ENCODE measurements around the gene RGPD5. TPM values are rescaled to one million over a fixed set of nuclear protein-coding genes. Genes with fewer than 3 reads are reported as not detected.
"Not testable (repeated sequence)": the region's sequence is repeated elsewhere in the genome, so short reads cannot be mapped to it uniquely, and the experiment has no call there.

The RGPD5 gene
- 94.3 TPM for total RNA-seq
- long read RNA-seq, full-length matches to known transcripts = 4 of 17 reads
- long read RNA-seq, partial matches to known transcripts = 6 of 17 reads
- long read RNA-seq, other reads (novel, unspliced or antisense) = 7 of 17 reads

- ATAC-seq = peak; percentile 100
- H3K27ac ChIP-seq; intact Hi-C loops (cut with DNase I); DNase-seq; H3K4me1 ChIP-seq; H3K36me3 ChIP-seq; H3K27me3 ChIP-seq; H3K4me3 ChIP-seq; H3K9me3 ChIP-seq: not testable (repeated sequence)
Measured at GRCh38 chr2:109794074-109794737, at the start of gene RGPD5. RGPD5 (plus strand) TSS chr2:109794305; CDS start chr2:109794466, 161 bp downstream.

- H3K36me3 ChIP-seq = not testable (repeated sequence)
Measured at GRCh38 chr2:109751572-109751971, 42.5 kb upstream of the RGPD5 start.

GRCh38 chr2:109757163-109757824, 36.8 kb upstream of the RGPD5 start:
- intact Hi-C loops (cut with DNase I); H3K4me3 ChIP-seq; ATAC-seq; H3K36me3 ChIP-seq; H3K4me1 ChIP-seq; H3K27me3 ChIP-seq; H3K27ac ChIP-seq; H3K9me3 ChIP-seq; DNase-seq: not testable (repeated sequence)

More at GRCh38 chr2:109751572-109751971, 42.5 kb upstream of the RGPD5 start:
- DNase-seq; intact Hi-C loops (cut with DNase I); H3K4me3 ChIP-seq; ATAC-seq; H3K9me3 ChIP-seq; H3K4me1 ChIP-seq; H3K27me3 ChIP-seq; H3K27ac ChIP-seq: not testable (repeated sequence)

GRCh38 chr2:109760265-109761042, 33.7 kb upstream of the RGPD5 start:
- H3K27ac ChIP-seq; H3K4me1 ChIP-seq; H3K9me3 ChIP-seq; H3K4me3 ChIP-seq; intact Hi-C loops (cut with DNase I); H3K36me3 ChIP-seq; H3K27me3 ChIP-seq: not testable (repeated sequence)
- ATAC-seq = peak; percentile 79
- DNase-seq = peak; percentile 21

- H3K4me3 ChIP-seq; H3K27ac ChIP-seq; H3K4me1 ChIP-seq; H3K27me3 ChIP-seq; intact Hi-C loops (cut with DNase I); H3K36me3 ChIP-seq; H3K9me3 ChIP-seq: not testable (repeated sequence)
- DNase-seq (peak; percentile 20), ATAC-seq (peak; percentile 58)
Measured at GRCh38 chr2:109761043-109761454, 33.1 kb upstream of the RGPD5 start.

GRCh38 chr2:109761976-109762375, 32.1 kb upstream of the RGPD5 start:
- H3K4me3 ChIP-seq; H3K27ac ChIP-seq; H3K9me3 ChIP-seq; DNase-seq; ATAC-seq; H3K4me1 ChIP-seq; H3K36me3 ChIP-seq; intact Hi-C loops (cut with DNase I); H3K27me3 ChIP-seq: not testable (repeated sequence)

DNA sequence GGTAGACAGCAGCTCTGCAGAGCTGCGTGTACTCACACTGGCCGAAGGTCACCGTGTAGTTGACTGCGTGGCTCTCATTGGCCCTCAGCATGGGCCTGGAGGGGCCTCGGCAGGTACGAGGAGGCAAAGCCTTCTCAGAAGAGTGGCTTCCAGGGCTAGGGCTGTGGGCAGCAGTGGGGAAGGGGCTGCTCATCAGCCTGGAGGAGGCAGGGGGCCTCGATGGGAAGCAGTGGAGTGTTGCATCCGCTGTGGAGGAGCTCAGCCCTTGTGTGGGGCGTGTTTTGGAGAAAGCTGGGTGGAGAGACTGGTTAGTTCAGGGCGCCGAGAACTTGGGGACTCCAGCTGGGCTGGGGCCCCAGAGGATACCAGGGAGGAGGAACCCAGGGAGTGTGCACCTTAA, 28.0 kb upstream of the RGPD5 start:
- H3K4me1 ChIP-seq; H3K27me3 ChIP-seq; intact Hi-C loops (cut with DNase I); H3K4me3 ChIP-seq; H3K27ac ChIP-seq; H3K9me3 ChIP-seq; H3K36me3 ChIP-seq: not testable (repeated sequence)
- DNase-seq = peak; percentile 30
- peak; percentile 32 for ATAC-seq

DNA sequence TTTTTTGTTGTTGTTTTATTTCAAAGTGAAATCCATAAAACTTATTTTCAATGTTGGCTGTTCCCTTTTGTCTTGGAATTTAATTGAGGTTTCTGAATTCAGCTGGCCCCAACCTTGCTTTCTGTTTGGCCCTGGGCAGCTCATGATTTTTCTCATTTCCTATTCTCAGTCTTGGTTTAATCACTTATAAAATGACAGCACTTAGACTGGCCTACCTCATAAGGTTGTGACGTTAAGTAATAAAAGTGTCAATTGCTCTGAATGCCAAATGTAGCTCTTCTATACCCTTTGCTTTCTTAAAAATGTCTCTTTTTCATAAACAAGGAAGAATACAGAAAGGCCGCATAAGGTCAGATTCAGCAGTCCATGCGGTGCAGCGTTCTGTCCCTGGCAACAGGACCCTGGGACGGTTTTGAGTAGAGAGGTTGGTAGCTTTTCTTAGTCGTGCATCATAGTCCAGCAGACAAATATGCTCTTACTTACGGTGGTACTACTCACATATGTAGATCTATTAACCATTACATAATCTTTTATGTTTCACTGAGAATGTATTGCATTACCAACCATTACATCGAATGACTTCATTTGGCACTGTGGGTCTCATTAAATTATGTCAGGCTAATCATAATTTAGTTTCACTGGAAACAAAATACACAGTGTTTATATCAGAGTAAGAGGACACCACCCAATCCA, 27.1 kb upstream of the RGPD5 start:
- H3K36me3 ChIP-seq; H3K4me1 ChIP-seq; H3K4me3 ChIP-seq; H3K9me3 ChIP-seq; H3K27me3 ChIP-seq; intact Hi-C loops (cut with DNase I); DNase-seq; ATAC-seq; H3K27ac ChIP-seq: not testable (repeated sequence)

GRCh38 chr2:109768934-109769333, 25.2 kb upstream of the RGPD5 start:
- H3K4me1 ChIP-seq; intact Hi-C loops (cut with DNase I); H3K9me3 ChIP-seq; H3K4me3 ChIP-seq; H3K36me3 ChIP-seq; H3K27ac ChIP-seq; DNase-seq; ATAC-seq; H3K27me3 ChIP-seq: not testable (repeated sequence)

GRCh38 chr2:109779118-109779517, 15.0 kb upstream of the RGPD5 start:
- H3K4me1 ChIP-seq; intact Hi-C loops (cut with DNase I); ATAC-seq; H3K27ac ChIP-seq; H3K4me3 ChIP-seq; DNase-seq; H3K9me3 ChIP-seq; H3K27me3 ChIP-seq; H3K36me3 ChIP-seq: not testable (repeated sequence)

GRCh38 chr2:109781147-109781816, 12.8 kb upstream of the RGPD5 start:
- H3K4me1 ChIP-seq; H3K4me3 ChIP-seq; H3K27me3 ChIP-seq; intact Hi-C loops (cut with DNase I); H3K9me3 ChIP-seq; H3K27ac ChIP-seq; DNase-seq; H3K36me3 ChIP-seq: not testable (repeated sequence)
- ATAC-seq = peak; percentile 22

DNA sequence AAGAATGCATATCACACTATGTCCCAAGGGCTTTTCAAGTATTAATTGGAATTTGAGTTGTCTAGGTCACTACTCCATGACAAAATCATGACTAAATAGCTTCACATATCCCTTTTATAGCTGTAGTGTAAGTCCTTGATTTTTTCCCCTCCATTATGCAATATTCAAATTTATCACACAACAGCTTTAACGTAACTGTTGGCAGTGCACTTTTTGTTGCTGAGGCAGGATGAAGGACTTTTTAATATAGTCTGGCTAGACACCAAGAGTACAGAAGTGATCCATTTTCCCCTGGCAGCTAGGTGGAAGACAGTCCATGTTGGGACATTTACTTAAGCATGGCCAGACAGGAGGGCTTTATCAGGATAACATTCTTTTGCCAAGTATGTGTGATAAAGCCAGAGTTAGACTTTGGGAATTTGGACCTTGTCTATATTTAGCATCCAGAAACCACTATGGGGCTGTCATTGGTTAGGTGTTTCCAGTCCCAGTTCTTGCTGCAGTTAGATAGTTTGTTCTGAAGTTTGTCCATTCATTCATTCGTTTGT, 11.6 kb upstream of the RGPD5 start:
- ATAC-seq, H3K36me3 ChIP-seq: not testable (repeated sequence)

More for the DNA sequence above, 11.6 kb upstream of the RGPD5 start:
- H3K27me3 ChIP-seq; DNase-seq; H3K27ac ChIP-seq; H3K4me1 ChIP-seq; H3K4me3 ChIP-seq; H3K9me3 ChIP-seq; intact Hi-C loops (cut with DNase I): not testable (repeated sequence)
